HG03060 (cell line): Measurements from ENCODE around the gene KLHL12.
A peak's percentile ranks its signal among the peaks of the same experiment; 100 is the strongest.

Experiments
- ATAC-seq: cut with Tn5 transposase; IDR thresholded peaks from one replicate; pipeline ENCODE4 v1.9.1; 2021; ENCODE audit warnings: low read depth, moderate number of reproducible peaks; ENCODE audit not compliant: unreplicated experiment

KLHL12 gene

GRCh38 chr1:202888531-202889360 is 38.3 kb downstream of the KLHL12 start, which contains the start of gene RABIF:
Gene RABIF (minus strand): TSS chr1:202889149. CDS start chr1:202889098, 51 bp downstream.
- peak; percentile 83 for ATAC-seq

GRCh38 chr1:202888221-202888530 is 38.9 kb downstream of the KLHL12 start:
- ATAC-seq: no peak

- ATAC-seq: no peak
These were observed 46.0 kb downstream of the KLHL12 start for GRCh38 chr1:202880961-202881460.

GRCh38 chr1:202880062-202880461 is 47.0 kb downstream of the KLHL12 start:
- no peak for ATAC-seq

DNA sequence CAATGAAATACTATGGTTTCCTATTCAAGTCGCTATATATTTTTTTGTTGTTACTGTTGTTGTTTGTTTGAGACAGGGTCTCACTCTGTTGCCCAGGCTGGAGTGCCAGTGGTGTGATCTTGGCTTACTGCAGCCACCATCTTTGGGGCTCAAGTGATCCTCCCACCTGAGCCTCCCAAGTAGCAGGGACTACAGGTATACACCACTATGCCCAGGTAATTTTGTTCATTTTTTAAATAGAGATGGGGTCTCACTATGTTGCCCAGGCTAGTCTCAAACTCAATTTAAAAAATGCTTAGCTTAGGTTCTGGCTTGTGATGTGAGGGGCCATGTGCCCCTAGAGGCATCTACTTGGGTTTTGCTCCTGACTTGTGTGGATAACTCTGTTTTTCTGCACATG is 47.9 kb downstream of the KLHL12 start:
- ATAC-seq: no peak

DNA sequence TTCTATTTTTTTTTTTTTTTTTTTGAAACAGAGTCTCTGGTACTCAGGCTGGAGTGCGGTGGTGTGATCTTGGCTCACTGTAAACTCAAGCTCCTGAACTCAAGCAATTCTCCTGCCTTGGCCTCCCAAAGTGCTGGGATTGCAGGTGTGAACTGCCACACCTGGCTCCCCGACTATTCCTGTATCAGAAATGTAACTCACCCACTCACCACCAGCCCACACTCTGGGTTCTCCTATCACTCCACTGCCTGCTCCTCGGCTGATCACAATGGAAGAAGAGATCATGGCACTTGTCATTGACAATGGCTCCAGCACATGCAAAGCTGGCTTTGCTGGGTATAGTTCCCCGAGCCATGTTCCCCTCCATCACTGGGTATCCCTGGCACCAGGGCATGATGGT is 54.0 kb downstream of the KLHL12 start:
- no peak for ATAC-seq

GRCh38 chr1:202871367-202871766 is 55.7 kb downstream of the KLHL12 start:
- ATAC-seq: no peak

DNA sequence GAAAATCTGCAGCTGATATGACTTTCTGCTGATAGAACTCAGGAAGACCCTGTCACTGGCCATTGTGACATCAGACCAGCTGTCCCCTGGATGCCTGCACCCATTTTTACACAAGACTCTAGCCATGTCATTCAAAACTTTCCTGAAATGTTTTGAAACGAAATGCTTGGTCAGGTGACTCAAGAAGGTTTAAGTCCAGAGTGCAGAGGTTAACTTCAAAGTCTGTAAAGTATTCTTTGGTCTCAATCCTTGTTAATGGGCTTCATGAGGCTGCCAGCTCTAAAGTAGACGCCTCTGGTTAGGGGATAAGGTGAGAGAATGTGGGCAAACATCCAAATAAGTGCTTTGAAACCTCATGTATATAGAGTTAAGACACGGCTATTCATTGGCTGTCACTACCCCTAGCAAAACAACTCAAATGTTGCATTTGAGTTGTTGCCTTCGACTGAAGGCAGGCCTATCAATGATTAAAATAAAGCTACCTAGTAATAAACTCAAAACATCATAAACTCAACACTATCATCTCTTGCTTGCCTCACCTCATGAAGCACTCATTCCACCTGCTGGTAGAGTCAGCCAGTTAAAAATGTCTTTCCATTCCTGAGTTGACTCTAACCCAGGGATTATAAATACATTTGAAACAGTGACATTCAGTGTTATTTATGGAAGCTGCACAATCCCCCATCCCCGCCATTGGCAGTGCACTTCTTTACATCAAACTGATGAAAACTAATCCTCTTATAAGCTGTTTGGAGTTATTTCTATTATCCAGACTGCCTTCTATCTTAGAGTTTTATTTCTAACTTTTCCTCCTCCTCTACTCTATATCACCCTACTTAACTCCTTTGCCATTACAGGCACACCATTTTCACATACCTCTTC is 64.1 kb downstream of the KLHL12 start:
- ATAC-seq: no peak

DNA sequence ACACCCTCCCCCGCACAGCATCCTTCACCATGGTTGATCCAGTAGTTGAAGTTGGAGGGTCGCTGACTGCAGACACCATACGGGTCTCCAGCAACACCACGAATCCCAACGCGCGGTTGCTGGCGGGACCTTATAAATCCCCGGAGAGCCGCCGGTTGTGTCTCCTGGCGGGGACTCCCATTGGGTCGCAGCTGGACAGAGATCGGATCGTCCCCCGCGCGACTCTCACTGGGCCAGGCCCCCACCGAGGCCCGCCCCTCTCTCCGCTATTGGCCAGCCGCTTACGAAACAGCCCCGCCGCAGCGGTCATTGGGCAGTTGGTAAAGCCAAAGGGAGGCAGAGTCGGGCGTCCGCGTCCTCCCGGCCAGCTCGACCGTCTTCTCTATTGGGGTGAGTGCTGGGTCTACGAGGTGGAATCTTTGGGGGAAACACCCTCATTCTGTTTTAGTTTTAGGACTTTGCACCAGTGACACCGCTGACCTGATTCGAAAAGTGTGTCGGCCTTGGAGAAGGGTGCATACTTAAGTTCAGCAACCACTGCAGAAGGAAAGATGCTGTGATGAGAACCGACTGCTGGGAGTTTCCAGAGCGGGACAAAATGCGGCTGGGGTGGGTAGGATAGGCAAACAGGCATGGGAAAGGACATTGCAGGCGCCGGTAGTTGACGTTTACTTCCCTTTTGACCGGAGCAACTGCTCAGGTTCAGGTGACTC is 65.5 kb downstream of the KLHL12 start:
- ATAC-seq: no peak

- no peak for ATAC-seq
These were observed 66.2 kb downstream of the KLHL12 start for GRCh38 chr1:202860744-202861419.

- no peak for ATAC-seq
These were observed 68.1 kb downstream of the KLHL12 start for GRCh38 chr1:202858789-202859414.

- ATAC-seq: no peak
These were observed 68.7 kb downstream of the KLHL12 start for GRCh38 chr1:202858331-202858730.

DNA sequence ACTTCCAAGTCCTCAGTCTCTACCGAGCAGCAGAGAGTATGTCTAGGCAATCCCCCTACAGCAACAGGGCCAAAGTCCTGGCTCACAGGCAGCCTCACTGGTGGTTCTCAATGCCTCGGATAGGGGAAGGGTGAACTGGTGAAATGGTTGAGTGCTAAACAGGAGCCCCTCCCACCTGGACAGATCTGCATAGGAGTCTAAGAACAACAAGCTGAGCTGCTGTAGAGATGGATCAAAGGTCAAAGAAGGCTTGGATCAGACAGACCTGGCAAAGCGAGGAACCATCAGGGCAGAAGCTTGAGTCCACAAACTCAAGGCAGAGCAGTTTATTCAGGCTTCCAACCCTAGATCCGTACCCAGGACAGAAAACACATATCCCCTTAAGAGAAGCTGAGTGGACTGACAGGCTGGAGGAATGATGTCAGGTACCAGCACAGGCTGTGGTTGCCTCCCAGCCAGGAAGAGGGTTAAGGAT is 69.9 kb downstream of the KLHL12 start:
- ATAC-seq: no peak

- no peak for ATAC-seq
These were observed 71.0 kb downstream of the KLHL12 start for GRCh38 chr1:202856014-202856413.

- ATAC-seq: no peak
These were observed 72.2 kb downstream of the KLHL12 start for GRCh38 chr1:202854787-202855186.

- no peak for ATAC-seq
These were observed 74.7 kb downstream of the KLHL12 start for GRCh38 chr1:202852163-202852904.

DNA sequence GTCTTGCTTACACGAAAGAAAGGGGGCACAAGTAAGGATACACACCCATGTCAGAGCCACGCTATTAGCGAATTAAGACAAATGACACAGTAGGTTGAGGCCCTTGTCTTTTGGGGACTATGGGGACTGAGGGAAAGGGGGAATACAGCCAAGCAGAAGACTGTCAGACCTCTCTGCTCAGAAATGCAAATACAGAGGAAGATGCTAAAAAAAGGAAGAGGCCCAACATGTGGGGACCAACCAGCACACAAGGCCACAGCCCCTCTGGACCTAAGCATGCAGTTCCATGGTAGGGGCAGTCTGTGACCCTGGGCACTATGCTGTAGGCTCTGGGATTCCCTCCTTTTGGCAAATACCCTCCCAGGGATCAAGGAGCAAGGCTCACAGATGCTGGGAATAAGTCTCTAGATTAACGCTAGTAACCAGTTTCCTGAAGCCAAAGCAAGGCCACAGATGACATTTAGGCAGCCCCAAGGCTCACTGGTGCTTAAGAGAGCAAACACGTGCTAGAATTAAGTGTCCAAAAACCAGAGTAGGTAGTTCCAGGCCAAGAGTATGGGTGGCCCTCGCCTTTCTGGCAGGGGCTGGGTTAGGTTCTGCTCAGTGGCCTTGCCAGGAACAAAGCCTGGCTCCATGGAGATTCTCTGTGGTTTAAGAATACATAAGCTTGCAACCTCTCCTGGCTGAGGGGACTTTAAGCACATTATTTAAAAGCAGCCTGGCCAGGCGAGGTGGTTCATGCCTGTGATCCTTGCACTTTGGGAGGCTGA is 76.3 kb downstream of the KLHL12 start:
- no peak for ATAC-seq

- ATAC-seq: peak; percentile 66
These were observed 78.9 kb downstream of the KLHL12 start for GRCh38 chr1:202848191-202848542.
